HG03039 (cell line): ENCODE measurements around the gene SV2C.

ENCODE experiments used
- ATAC-seq: cut with Tn5 transposase; IDR thresholded peaks from one replicate; pipeline ENCODE4 v1.9.1; 2021; ENCODE audit warnings: mild to moderate bottlenecking, moderate library complexity; ENCODE audit not compliant: unreplicated experiment

The SV2C gene

GRCh38 chr5:76250463-76250862 lies 167.3 kb downstream of the SV2C start:
- no peak for ATAC-seq

- no peak for ATAC-seq
Measured at GRCh38 chr5:76251656-76252055, 168.5 kb downstream of the SV2C start.

GRCh38 chr5:76252437-76252836 lies 169.3 kb downstream of the SV2C start:
- no peak for ATAC-seq

- no peak for ATAC-seq
Measured at GRCh38 chr5:76256116-76256889, 173.1 kb downstream of the SV2C start.

- ATAC-seq, result no peak
Measured at GRCh38 chr5:76257225-76257833, 174.1 kb downstream of the SV2C start.

- ATAC-seq, result no peak
Measured at GRCh38 chr5:76257897-76258296, 174.7 kb downstream of the SV2C start.

- ATAC-seq, result no peak
Measured at GRCh38 chr5:76264681-76265080, 181.5 kb downstream of the SV2C start.

- no peak for ATAC-seq
Measured at GRCh38 chr5:76269259-76269931, 186.2 kb downstream of the SV2C start.

GRCh38 chr5:76269932-76270610 lies 186.9 kb downstream of the SV2C start:
- ATAC-seq, result no peak

GRCh38 chr5:76271836-76272235 lies 188.7 kb downstream of the SV2C start:
- ATAC-seq, result no peak

- no peak for ATAC-seq
Measured at GRCh38 chr5:76273206-76273885, 190.2 kb downstream of the SV2C start.

- no peak for ATAC-seq
Measured at GRCh38 chr5:76274571-76274970, 191.4 kb downstream of the SV2C start.

- ATAC-seq, result no peak
Measured at GRCh38 chr5:76277736-76278135, 194.6 kb downstream of the SV2C start.

GRCh38 chr5:76278261-76278789 lies 195.1 kb downstream of the SV2C start:
- no peak for ATAC-seq

GRCh38 chr5:76280494-76280893 lies 197.3 kb downstream of the SV2C start:
- no peak for ATAC-seq

- ATAC-seq, result no peak
Measured at GRCh38 chr5:76283670-76284069, 200.5 kb downstream of the SV2C start.

- ATAC-seq, result no peak
Measured at GRCh38 chr5:76289692-76290091, 206.5 kb downstream of the SV2C start.

GRCh38 chr5:76290321-76290757 lies 207.2 kb downstream of the SV2C start:
- no peak for ATAC-seq

GRCh38 chr5:76291305-76292077 lies 208.3 kb downstream of the SV2C start:
- no peak for ATAC-seq
